ENCODE measurements around the gene SH3TC1.

The SH3TC1 gene

DNA sequence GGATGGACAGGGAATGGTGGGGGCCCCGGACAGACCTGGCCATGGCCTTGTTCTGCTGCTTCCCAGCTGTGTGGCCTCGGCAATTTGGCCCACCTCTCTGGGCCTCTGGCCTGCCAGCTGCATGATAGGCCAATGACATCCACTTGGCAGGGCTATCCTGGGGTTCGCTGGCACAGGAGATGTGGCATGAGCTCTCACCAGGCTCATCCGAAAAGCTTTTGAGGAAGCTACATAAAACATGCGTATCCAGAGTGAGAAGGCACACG, 18.1 kb downstream of the SH3TC1 start:
- no peak for DNase-seq

DNA sequence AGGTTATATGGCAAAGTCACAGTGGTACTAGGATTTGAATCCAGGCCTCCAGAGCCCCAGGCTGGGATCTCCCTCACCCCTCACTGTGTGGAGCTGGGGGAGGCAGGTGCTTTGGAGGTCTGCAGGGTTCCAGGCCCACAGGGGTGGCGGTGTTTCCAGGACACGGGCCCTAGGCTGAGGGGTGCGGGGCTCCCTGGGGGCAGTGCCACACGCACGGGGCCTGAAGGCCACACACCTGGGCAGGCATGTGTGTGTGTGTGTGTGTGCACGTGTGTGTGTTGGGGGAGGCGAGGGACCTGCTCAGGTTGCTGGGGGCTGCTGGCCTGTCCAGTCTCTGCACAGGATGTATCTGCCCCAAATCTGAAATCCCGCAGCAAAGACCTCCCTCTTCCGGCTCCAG, 18.8 kb downstream of the SH3TC1 start:
- no peak for DNase-seq

DNA sequence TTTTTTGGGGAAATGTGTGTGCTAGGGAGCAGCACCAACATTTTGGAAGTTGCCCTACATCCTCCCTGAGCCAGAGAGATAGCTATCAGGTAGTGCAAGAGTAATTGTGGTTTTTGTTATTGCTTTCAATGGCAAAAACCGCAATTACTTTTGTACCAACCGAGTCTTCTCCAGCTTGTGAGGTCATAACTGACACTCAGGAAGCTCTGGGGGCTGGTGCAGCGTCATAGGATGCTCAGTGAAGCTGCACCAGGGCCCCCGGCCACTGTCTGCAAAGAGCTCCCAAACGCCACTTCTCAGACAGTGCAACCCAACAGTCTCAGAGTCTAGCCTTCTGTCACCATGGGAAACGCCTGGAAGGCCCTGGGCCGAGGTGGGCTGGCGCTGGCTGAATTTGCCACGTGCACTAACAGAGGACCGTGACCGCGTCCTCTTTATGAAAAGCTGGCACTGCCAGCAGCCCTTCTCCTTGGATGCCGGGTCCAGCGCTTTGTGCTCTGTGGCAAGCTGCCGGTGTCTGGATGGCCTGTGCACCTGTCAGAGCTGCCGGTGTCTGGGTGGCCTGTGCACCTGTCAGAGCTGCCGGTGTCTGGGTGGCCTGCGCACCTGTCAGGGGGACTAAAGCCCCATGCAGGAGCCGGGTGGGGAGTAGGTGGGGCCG, 19.4 kb downstream of the SH3TC1 start:
- DNase-seq = no peak

DNA sequence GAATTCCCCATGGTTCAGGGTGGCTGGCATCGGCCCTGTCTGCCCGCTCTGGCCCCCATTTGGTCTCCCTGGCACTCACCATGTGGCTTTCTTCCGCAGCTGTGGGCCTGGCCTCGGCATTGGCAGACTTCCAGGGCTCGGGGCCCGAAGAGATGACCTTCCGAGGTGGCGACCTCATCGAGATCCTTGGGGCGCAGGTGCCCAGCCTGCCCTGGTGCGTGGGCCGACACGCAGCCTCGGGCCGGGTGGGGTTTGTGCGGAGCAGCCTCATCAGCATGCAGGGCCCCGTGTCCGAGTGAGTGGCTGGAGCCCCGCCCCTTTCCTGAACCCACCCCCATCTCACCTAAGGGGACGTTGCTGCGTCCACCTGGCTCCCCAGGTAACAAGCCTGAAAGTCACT, 20.1 kb downstream of the SH3TC1 start:
- no peak for DNase-seq

DNA sequence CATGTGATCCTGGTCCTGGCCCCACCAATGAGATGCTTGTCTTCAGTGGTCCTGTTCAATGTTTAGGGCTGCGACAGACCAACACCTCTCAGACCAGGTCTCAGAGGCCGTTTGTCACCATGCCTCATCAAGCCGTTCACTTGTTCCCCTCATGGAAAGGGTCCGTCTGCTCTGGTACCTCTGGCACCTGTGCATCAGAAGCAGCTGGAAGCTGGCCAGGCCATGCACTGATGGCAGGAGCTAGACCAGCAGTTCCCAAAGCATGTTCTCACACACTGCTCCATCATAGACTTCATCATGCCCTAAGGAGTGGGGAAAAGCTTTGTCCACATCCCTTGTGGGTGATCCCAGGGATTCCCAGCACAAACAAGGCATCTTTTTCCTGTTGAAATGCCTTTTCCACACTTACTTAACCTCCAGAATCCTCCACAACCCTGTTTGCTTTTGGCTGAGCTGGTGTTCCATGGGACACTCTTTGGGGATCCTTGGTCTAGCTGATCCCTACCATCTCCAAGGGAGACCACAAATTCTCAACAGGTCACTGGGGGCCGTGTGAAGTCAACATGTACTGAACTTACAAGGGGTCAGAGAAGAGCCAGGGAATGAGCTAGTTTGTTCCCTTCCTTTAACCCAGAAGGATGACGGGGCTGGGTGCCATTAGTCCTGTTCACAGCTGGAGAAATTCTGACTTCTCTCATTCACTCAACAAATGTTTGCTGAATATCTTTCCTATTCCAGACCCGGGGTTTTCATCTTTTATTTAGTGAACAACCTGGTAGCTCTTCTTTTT, 21.8 kb downstream of the SH3TC1 start:
- DNase-seq = no peak

DNA sequence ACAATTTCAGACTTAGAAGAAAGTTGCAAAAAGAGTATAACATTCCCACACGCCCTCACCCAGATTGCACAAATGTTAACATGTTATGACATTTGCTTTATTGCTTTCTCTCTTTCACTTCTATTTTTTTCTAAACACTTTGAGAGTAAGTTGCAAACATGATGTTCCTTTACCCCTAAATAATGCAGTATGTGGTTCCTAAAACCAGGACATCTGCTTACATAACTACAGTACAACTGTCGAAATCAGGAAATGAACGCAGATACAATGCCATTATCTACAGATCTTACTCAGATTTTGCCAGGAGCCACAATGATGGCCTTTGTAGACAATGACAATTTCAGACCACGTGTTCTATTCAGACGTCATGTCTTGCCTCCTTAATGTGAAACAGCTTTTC, 22.4 kb downstream of the SH3TC1 start:
- DNase-seq = no peak

DNA sequence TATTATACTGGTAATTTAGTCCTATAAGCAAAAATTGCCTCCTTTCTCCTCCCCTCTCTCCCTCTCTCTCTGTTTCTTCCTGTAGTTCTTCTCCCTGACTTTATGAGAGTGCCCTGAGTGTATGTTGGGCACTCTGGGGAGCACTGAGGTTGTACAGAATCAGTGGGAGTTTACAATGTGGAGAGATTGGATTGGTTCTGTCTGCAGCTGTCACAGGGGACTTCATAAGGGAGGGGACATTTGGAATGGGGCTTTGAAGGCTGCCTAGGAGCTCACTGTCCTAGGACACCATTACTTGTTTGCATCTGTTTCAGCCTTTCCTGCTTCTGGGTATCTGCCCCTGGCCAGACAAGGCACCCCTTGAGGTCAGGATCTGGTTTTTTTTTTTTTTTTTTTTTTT, 22.9 kb downstream of the SH3TC1 start:
- DNase-seq = no peak

DNA sequence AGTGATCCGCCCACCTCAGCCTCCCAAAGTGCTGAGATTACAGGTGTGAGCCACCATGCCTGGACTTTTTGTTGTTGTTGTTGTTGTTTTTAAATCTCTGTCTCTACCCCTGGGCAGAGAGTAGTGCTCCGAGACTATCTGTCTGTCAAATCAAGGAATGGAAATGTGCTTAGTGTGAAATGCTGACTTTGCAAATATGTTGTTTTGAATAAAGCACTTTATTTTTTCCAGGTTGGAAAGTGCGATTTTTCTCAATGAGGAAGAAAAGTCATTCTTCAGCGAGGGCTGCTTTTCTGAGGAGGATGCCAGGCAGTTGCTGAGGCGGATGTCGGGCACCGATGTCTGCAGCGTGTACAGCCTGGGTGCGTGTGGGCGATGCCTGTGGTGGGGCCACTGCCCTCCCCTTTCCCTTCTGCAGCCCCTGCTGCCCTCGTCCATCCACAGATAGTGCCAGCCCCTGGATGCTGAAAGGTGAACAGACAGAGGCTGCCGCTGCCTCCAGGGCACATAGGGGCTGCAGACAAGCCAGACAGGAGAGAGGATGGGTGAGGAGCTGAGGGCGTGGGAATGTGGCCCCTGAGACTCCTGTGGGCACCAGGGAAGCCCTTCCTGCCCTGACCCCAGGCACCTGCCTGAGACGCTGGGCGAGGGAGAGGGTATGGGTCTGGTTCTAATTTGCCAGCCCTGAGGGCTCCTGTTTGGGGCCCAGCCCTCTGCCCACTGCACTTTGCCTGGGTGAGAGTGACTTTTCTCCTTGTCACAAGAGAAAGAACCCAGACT, 23.7 kb downstream of the SH3TC1 start:
- DNase-seq = no peak

DNA sequence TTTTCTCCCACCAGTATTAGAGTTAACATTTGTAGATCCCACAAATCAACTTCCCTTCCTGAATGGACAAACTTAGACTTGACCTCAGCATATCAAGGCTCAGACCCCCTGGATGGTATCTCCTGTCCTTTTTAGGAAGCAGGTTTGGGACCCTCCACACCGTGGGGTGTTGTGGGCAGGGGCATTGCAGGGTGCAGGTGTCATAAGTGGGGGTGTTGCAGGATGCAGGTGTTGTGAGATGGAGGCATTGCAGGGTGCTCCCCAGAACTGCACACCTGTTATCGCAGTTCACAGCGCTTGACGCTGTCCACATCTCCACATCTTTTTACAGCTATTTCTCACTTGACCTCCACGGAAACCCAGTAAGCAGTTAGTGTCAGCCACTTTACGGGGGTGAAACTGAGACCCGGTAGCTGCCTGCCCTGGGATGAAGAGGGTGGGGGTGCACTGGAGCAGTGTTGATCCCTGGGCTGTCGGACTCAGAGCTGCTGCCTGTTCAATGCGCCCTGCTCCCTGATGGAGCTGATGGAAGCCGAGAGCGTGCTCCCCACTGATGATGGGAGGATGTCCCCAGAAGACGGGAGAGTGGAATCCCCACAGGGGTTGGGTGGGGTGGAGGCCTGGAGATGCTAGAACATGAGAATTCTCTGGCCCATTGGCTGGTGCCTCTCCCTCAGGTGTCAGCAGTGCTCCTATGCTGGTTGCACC, 25.3 kb downstream of the SH3TC1 start:
- DNase-seq = no peak

DNA sequence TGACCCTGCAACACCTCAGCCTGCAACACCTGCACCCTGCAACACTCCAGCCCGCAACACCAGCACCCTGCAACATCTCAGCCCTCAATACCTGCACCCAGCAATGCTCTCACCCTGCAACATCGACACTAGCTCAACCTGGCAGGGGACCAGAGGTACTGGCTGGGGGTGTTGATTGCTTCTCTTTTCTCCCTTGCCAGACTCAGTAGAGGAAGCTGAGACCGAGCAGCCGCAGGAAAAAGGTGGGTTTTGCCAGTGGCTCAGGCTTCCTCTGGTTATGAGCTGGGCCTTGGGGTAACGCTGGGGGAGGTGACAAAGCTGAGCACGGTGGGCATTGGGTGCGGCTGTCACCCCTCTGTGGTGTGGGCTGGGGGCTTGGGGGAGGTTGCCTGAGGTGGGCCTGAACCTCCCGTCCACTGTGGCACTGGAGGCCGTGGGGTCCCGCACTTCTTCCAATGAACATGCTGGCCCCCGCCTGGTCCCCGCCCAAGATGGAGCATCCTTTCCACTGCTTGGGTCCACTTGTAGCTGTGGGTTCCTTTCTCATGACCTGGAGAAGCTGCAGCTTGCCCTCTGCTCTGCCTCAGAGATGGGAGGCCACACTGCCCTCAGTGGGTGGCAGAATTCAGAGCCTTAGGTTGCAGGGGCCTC, 26.0 kb downstream of the SH3TC1 start:
- DNase-seq = no peak

DNA sequence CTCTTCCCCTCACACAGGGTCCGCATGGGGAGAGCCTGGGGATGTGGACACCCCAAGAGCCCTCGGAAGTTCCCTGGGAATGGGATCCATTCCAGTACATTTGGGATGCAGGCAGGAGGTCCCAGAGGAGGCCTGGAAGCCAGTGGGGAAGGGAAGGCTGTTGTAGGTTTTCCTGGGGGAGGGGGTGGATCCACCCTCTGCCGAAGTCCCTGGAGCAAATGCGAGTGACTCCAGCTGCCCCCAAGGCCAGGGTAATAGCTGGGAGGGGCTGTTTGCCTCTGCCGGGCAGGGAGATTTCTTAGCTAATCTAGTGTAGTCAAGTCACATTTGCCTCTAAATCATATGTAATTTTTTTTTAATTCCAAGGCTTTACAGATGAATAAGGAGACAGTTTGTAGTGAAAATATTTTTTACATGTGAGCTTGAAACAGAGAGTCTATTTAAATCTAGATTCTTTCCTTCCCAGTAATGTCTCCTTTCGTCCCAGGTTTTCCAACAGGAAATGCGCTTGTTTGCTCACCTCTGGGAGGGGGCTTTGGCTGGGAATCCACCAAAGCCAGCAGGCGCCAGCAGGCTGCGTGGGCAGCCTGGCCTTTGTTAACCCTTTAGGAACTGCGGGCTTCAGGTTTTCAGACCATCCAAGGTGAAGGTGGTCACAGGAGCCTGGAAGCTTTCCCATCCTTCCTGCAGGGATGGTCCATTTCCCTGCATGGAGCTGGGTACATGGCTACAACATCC, 26.8 kb downstream of the SH3TC1 start:
- DNase-seq = no peak

DNA sequence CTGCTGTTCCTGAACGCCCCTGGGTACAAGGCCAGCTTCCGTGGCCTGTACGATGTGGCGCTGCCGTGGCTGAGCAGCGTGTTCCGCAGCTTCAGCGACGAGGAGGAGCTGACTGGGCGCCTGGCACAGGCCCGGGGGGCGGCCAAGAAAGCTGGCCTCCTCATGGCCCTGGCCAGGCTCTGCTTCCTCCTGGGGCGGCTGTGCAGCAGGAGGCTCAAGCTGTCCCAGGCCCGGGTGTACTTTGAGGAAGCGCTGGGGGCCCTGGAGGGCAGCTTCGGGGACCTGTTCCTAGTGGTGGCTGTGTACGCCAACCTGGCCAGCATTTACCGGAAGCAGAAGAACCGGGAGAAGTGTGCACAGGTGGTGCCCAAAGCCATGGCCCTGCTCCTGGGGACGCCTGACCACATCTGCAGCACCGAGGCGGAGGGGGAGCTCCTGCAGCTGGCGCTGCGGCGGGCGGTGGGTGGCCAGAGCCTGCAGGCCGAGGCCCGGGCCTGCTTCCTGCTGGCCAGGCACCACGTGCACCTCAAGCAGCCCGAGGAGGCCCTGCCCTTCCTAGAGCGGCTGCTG, 28.2 kb downstream of the SH3TC1 start:
- DNase-seq = no peak

DNA sequence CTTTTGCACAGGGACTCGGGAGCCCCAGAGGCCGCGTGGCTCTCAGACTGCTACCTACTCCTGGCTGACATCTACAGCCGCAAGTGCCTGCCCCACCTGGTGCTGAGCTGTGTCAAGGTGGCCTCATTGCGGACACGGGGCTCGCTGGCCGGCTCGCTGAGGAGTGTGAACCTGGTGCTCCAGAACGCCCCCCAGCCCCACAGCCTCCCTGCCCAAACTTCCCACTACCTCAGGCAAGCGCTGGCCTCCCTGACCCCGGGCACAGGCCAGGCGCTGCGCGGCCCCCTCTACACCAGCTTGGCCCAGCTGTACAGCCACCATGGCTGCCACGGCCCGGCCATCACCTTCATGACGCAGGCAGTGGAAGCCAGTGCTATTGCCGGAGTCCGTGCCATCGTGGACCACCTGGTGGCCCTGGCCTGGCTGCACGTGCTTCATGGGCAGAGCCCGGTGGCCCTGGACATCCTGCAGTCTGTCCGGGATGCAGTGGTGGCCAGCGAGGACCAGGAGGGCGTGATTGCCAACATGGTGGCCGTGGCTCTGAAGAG, 28.8 kb downstream of the SH3TC1 start:
- no peak for DNase-seq

DNA sequence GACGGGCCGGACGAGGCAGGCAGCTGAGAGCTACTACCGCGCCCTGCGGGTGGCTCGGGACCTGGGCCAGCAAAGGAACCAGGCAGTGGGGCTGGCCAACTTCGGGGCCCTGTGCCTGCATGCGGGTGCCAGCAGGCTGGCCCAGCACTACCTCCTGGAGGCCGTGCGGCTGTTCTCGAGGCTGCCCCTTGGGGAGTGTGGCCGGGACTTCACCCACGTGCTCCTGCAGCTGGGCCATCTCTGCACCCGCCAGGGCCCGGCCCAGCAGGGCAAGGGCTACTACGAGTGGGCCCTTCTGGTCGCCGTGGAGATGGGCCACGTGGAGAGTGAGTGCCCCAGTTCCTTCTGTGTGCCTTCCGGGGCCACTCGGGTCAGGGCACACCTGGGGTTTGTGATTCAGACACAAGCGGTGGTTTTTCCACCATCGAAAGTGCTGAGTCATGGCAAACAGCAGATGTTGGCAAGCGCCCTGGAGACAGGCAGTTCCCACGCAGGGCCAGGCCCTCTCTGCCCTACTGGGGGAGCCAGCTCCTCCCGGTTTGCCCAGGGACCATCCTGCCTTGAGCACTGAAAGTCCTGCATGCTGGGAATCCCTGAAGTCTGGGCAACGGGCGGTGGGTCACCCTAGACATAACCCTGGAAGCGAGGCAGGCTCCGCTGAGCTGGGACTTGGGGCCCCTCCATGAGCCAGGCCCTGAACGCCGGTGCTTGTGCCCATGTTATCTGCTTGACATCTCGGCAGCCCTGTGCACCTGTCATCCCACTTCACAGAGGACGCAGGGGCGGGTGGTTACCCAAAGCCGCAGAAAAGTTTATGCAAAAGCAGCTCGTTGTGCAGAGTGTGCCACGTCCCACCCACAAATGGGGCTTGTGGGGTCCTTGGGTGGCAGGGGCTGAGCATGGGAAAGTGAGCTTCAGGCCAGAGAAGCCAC, 29.5 kb downstream of the SH3TC1 start:
- no peak for DNase-seq

DNA sequence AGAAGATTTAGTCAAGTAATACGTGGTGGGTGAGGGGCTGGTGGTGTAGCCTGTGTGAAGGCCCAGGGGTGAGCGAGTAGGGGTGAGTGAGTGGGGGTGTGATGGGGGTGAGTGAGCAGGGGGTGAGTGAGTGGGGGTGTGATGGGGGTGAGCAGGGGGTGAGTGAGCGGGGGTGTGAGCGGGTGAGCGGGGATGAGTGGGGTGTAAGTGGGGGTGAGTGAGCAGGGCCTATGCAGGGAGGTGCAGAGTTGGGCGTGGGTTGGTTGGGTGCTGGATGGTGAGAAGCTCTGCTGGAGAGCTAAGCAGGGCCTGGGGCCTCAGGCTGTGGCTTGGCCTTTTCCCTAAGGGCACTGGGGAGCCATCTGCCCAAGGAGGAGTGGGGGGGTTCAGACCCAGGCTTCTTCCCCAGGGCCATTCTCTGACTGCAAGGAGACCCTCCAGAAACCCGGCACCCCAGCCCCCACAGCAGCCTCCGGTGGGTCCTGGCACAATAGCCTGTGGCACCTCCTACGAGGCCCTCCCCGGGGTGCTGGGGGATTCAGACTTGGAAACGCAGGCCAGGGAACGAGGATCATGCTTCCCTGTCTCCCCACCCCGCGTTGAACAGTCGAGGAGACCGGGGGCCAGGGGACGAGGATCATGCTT, 30.4 kb downstream of the SH3TC1 start:
- DNase-seq = no peak

DNA sequence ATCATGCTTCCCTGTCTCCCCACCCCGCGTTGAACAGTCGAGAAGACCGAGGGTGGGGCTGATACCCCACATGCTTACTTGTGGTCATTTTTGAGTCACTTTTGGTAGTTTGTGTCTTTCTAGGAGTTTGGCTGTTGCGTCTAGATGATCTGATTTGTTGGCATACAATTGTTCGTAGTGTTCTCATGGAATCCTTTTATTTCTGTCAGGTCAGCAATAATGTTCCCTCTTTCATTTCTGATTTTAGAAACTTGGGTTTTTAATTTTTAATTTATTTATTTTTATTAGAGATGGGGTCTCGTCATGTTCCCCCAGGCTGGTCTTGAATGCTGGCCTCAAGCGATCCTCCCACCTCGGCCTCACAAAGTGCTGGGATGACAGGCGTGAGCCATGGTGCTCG, 30.9 kb downstream of the SH3TC1 start:
- no peak for DNase-seq

DNA sequence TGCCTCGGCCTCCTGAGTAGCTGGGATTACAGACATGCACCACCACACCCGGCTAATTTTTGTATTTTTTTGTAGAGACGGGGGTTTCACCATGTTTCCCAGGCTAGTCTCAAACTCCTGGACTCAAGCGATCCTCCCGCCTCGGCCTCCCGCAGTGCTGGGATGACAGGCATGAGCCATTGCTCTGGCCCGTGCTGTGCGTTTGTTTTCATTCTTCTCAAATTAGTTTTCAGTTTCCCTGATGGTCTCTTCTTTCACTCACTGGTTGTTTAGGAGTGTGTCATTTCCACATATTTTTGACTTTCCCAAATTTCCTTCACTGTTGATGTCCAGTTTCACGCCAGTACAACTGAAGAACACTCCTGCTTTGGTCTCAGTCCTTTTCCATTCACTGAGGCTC, 31.8 kb downstream of the SH3TC1 start:
- DNase-seq = no peak

DNA sequence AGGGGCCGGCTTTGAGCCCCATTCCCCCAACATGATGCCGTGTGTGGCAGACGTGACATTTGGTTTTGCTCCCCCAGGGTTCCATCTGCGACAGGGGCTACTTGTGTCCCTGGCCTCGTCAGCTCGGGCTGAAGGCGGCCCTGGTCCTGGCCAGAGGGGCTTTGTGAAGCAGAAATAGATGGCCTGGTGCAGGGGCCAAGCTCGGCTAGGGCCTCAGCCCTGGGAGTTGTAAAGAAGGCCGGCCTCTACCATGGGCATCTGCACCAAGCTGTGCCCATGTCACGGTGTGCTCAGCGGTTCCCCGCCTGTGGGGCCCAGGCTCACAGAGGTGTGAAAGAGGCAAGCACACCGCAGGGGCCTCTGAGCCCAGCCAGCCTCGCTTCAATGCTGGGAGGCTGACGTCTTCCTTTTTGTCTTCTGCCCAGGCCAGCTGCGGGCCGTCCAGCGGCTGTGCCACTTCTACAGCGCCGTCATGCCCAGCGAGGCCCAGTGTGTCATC, 32.5 kb downstream of the SH3TC1 start:
- no peak for DNase-seq

DNA sequence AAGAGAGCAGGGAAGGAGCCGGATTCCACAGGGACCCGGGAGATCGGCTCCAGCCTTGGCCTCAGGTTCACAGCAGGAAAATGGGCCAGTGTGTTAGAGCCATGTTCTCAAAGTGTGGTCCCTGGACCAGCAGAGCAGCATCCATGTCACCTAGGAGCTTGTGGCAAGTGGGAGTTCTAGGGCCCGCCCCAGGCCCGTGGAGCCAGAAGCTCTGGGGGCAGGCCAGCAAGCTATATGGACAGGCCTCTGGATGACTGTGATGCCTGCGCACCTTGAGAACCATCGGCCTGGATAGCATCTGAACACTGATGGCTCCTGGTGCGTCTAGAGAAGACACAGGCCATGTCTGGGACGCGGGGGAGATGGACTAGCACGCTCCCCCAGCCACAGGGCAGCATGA, 33.7 kb downstream of the SH3TC1 start:
- DNase-seq = no peak
